ENCODE measurements around the gene TMEM184A. TPM values are rescaled to one million over a fixed set of nuclear protein-coding genes. Genes with fewer than 3 reads are reported as not detected.

The TMEM184A gene
- polyA plus RNA-seq, 4 donors = 30.0 to 55.0 (median 44.3) TPM

DNA sequence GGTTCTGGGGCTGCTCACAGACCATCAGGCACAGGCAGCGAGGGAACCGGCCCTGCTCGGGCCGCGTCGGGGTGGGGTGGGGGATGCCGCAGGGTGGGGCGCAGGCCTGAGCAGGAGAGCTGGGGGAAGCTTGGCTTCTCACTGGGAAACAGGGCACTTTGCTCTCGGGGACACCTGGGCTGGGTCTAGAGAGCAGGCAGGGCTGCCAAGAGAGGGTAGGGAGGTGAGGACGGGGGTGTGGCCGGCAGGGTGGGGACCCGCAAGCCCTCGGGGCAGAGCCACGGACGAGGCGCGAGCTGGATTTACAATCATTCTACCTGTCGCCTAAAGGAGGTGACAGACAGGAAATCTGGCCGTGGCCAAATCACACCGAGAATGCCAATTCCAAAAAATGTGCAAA lies 62.9 kb downstream of the TMEM184A start:
- 86 to 93% (median 92%) methylated on average over 20 of the region's 20 CpGs for WGBS, 3 donors
- Histone ChIP-seq H3K27ac (ENCODE audit: low read depth in 1 of 3, low read length in 2 of 3) (no peak overlapping the region), H3K36me3 (ENCODE audit: control insufficient read depth in 3 of 3, insufficient read depth in 2 of 3, low read depth in 1 of 3, low read length in 3 of 3) (peaks cover 24 to 96% (median 28%) of the 10 kb centered on the region in 3 donors), H3K4me3 (ENCODE audit: low read depth in 1 of 3, low read length in 3 of 3) (no peak overlapping the region), H3K9me3 (ENCODE audit: control insufficient read depth in 2 of 2, insufficient read depth in 1 of 2, low read depth in 1 of 2, low read length in 1 of 2) (no peaks in the 10 kb centered on the region), H3K27me3 (ENCODE audit: control insufficient read depth in 3 of 3, insufficient read depth in 3 of 3, low read length in 3 of 3) (no peaks in the 10 kb centered on the region), H3K4me1 (ENCODE audit: control insufficient read depth in 3 of 3, insufficient read depth in 2 of 3, low read depth in 1 of 3, low read length in 2 of 3) (no peaks in the 10 kb centered on the region)
- no peak for DNase-seq
- FAIRE-seq = no peak

DNA sequence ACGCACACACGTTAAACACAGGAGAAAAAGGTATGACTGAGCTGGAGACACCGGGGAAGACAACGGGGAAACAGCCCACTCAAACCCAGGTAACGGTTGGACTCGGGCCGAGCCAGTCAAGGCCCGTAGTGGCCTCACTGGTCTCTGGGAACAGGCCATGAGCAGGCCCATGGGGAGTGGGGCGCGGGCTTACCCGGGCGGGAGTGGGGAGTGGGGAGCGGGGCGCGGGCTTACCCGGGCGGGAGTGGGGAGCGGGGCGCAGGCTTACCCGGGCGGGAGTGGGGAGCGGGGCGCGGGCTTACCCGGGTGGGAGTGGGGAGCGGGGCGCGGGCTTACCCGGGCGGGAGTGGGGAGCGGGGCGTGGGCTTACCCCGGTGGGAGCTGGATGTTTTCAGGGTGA lies 63.4 kb downstream of the TMEM184A start:
- FAIRE-seq (no peak), DNase-seq (no peak)
- H3K4me1 ChIP-seq (ENCODE audit: control insufficient read depth in 3 of 3, insufficient read depth in 2 of 3, low read depth in 1 of 3, low read length in 2 of 3) = no peaks in the 10 kb centered on the region
- no peaks in the 10 kb centered on the region for H3K9me3 ChIP-seq (ENCODE audit: control insufficient read depth in 2 of 2, insufficient read depth in 1 of 2, low read depth in 1 of 2, low read length in 1 of 2)
- no peaks in the 10 kb centered on the region for H3K27me3 ChIP-seq (ENCODE audit: control insufficient read depth in 3 of 3, insufficient read depth in 3 of 3, low read length in 3 of 3)
- H3K36me3 ChIP-seq (ENCODE audit: control insufficient read depth in 3 of 3, insufficient read depth in 2 of 3, low read depth in 1 of 3, low read length in 3 of 3) = peaks cover 22 to 96% (median 28%) of the 10 kb centered on the region in 3 donors
- H3K27ac ChIP-seq (ENCODE audit: low read depth in 1 of 3, low read length in 2 of 3) = no peak overlapping the region
- WGBS, 3 donors = 92 to 95% (median 94%) methylated on average over 17 to 33 of the region's 33 CpGs
- no peak overlapping the region for H3K4me3 ChIP-seq (ENCODE audit: low read depth in 1 of 3, low read length in 3 of 3)

Other genes with a start within 250 kb of the TMEM184A start
- gene MICALL2, start 96.7 kb downstream of the TMEM184A start, polyA plus RNA-seq = 100 to 1,000 TPM in 2 of 4 donors, 10 to 100 TPM in 2; 67.9 to 533 (median 264) TPM
- 10 to 100 TPM; 48.9 to 83.2 (median 68.9) TPM for gene INTS1, start 51.8 kb downstream of the TMEM184A start, polyA plus RNA-seq
- gene MAFK, start 25.5 kb downstream of the TMEM184A start, polyA plus RNA-seq = 10 to 100 TPM; 23.9 to 34.2 (median 27.9) TPM
- 10 to 100 TPM; 28.7 to 73.1 (median 69.8) TPM for gene PSMG3, start 13.8 kb upstream of the TMEM184A start, polyA plus RNA-seq
- gene ELFN1, start 114.1 kb upstream of the TMEM184A start, polyA plus RNA-seq = 1 to 10 TPM in 1 of 4 donors, under 1 TPM in 1, not detected in 2; 0.80 to 2.0 TPM

All from small intestine (tissue), 7 donors.